Prostate gland (tissue), 2 donors: ENCODE results near the gene TRRAP.

Source experiments
- POLR2A ChIP-seq: fragments of 450-650 bp; IDR thresholded peaks from one replicate; pipeline ENCODE4 v1.6.1; 2016; ENCODE audit warnings: antibody characterized with exemption, mild to moderate bottlenecking
- POLR2AphosphoS5 ChIP-seq: sonication (generic); formaldehyde crosslinking; IDR thresholded peaks from one replicate; pipeline ENCODE4 v1.6.1; 2017; ENCODE audit warnings: antibody characterized with exemption
- TF ChIP-seq, protein P1 (sequence below), 4 experiments: fragments of 200-600 bp in 2 of 4; fragments of 450-650 bp in 2 of 4; sonication (generic) in 2 of 4; IDR thresholded peaks; 1 replicate in 3 of 4; 2 replicates in 1 of 4; pipeline ENCODE4 v1.5.1; 2016 to 2019; ENCODE audit warnings: antibody characterized with exemption in 4 of 4, mild to moderate bottlenecking in 2 of 4, moderate library complexity in 2 of 4

DNA sequence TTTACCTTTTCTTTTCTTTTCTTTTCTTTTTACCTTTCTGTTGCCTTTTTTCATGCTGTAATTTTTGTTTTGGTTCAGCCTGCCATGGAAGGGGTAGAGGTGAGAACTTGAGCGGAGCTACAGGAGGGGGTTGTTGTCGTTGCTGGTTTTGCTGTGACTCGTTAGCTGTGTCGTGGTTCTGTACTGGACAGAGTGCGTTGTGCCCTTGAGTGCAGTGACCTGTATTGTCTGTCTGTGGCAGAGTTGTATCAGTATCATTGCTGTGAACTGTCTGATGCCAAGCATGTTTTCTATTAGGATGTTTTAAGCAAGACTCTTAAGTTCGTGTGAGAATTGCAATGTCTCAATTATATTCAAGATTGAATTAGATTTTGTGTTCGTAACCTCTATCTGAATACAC lies 67.5 kb downstream of the TRRAP start:
- TF ChIP-seq, protein P1, sequence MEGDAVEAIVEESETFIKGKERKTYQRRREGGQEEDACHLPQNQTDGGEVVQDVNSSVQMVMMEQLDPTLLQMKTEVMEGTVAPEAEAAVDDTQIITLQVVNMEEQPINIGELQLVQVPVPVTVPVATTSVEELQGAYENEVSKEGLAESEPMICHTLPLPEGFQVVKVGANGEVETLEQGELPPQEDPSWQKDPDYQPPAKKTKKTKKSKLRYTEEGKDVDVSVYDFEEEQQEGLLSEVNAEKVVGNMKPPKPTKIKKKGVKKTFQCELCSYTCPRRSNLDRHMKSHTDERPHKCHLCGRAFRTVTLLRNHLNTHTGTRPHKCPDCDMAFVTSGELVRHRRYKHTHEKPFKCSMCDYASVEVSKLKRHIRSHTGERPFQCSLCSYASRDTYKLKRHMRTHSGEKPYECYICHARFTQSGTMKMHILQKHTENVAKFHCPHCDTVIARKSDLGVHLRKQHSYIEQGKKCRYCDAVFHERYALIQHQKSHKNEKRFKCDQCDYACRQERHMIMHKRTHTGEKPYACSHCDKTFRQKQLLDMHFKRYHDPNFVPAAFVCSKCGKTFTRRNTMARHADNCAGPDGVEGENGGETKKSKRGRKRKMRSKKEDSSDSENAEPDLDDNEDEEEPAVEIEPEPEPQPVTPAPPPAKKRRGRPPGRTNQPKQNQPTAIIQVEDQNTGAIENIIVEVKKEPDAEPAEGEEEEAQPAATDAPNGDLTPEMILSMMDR (IDR thresholded peaks at IDR 0.05): no peak
- TF ChIP-seq POLR2AphosphoS5 (no peak), POLR2A (no peak)
